HEK293T (cell line): ENCODE data around the gene CEACAM19.

Source experiments
- CTCF ChIA-PET: fragments of 350-600 bp; formaldehyde crosslinking; extraction: SDS; loops from one replicate; lab custom pipeline; 2021; ENCODE audit warnings: antibody characterized with exemption, inconsistent platforms; lab: Yijun Ruan, JAX
- POLR2A ChIA-PET: fragments of 350-600 bp; formaldehyde crosslinking; extraction: SDS; loops from one replicate; lab custom pipeline; 2020; ENCODE audit warnings: antibody characterized with exemption, inconsistent platforms; lab: Yijun Ruan, JAX
- DNase-seq: peaks from one replicate; pipeline ENCODE4 v3.0.0; 2012; ENCODE audit warnings: mixed read lengths; ENCODE audit errors: extremely low spot score
- ARNT ChIP-seq: fragments of 450-650 bp; IDR thresholded peaks from 2 replicates; pipeline ENCODE4 v1.6.1; 2017; ENCODE audit warnings: mild to moderate bottlenecking
- BHLHE40 ChIP-seq: fragments of 450-650 bp; IDR thresholded peaks from 2 replicates; pipeline ENCODE4 v1.6.1; 2016; ENCODE audit warnings: mild to moderate bottlenecking, moderate library complexity, borderline replicate concordance
- CTBP1 ChIP-seq: fragments of 450-650 bp; IDR thresholded peaks from 2 replicates; pipeline ENCODE4 v1.6.1; 2016; ENCODE audit warnings: borderline replicate concordance
- ELF4 ChIP-seq: fragments of 450-650 bp; IDR thresholded peaks from 2 replicates; pipeline ENCODE4 v1.6.1; 2017; ENCODE audit warnings: antibody characterized with exemption
- FOXA1 ChIP-seq: fragments of 450-650 bp; IDR thresholded peaks from 2 replicates; pipeline ENCODE4 v1.6.1; 2016; ENCODE audit warnings: mild to moderate bottlenecking
- FOXK2 ChIP-seq: fragments of 450-650 bp; IDR thresholded peaks from 2 replicates; pipeline ENCODE4 v1.6.1; 2016; ENCODE audit warnings: mild to moderate bottlenecking
- FOXM1 ChIP-seq: fragments of 450-650 bp; IDR thresholded peaks from 2 replicates; pipeline ENCODE4 v1.6.1; 2017; ENCODE audit warnings: mild to moderate bottlenecking, borderline replicate concordance
- HDGF ChIP-seq: fragments of 450-650 bp; IDR thresholded peaks from 2 replicates; pipeline ENCODE4 v1.6.1; 2017; ENCODE audit warnings: antibody characterized with exemption, borderline replicate concordance
- L3MBTL2 ChIP-seq: fragments of 450-650 bp; conservative IDR thresholded peaks from 2 replicates; pipeline ENCODE4 v1.6.1; 2016; ENCODE audit warnings: mild to moderate bottlenecking
- LEF1 ChIP-seq: fragments of 450-650 bp; IDR thresholded peaks from 2 replicates; pipeline ENCODE4 v1.6.1; 2017; ENCODE audit warnings: mild to moderate bottlenecking, borderline replicate concordance
- NFRKB ChIP-seq: fragments of 450-650 bp; IDR thresholded peaks from 2 replicates; pipeline ENCODE4 v1.6.1; 2016; ENCODE audit warnings: mild to moderate bottlenecking, moderate library complexity
- SP1 ChIP-seq: fragments of 450-650 bp; IDR thresholded peaks from 2 replicates; pipeline ENCODE4 v1.6.1; 2017
- SUZ12 ChIP-seq: fragments of 450-650 bp; IDR thresholded peaks from 2 replicates; pipeline ENCODE4 v1.6.1; 2016; ENCODE audit warnings: mild to moderate bottlenecking
- TARDBP ChIP-seq: fragments of 450-650 bp; IDR thresholded peaks from 2 replicates; pipeline ENCODE4 v1.6.1; 2016
- ZNF384 ChIP-seq: fragments of 450-650 bp; IDR thresholded peaks from 2 replicates; pipeline ENCODE4 v1.6.1; 2016
- TF ChIP-seq, protein P1 (sequence below): fragments of 450-650 bp; IDR thresholded peaks from 2 replicates; pipeline ENCODE4 v1.6.1; 2016

The CEACAM19 gene

DNA sequence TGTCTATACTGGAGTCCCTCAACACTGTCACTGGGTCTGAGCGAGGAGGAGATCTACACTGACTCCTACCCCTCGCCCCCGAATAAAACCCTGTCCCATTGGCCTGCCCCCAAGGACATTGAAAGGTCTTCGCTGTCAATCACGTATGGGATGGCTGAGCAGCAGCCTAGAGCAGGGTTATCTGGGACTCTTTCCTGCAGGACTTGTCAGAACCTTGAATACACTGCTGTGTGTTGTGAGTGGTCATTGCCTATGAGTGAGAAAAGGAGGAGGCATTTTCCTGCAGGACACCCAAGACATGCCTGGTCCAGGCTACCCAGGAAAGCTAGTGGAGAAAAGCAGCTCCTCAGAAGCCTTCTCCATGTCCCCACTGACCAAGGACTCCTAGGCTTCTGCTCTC, 17.9 kb upstream of the CEACAM19 start:
- DNase-seq = no peak
- CTCF ChIA-PET = interaction anchor here (1.0 to 1.4 kb wide), 2 partner anchors 76 to 83 kb away, joined by 3 to 4 read pairs; no protein-coding TSS in a partner anchor
- TF ChIP-seq L3MBTL2 (no peak), ELF4 (no peak), SUZ12 (no peak), NFRKB (no peak), LEF1 (no peak), ARNT (no peak)
- TF ChIP-seq, protein P1, sequence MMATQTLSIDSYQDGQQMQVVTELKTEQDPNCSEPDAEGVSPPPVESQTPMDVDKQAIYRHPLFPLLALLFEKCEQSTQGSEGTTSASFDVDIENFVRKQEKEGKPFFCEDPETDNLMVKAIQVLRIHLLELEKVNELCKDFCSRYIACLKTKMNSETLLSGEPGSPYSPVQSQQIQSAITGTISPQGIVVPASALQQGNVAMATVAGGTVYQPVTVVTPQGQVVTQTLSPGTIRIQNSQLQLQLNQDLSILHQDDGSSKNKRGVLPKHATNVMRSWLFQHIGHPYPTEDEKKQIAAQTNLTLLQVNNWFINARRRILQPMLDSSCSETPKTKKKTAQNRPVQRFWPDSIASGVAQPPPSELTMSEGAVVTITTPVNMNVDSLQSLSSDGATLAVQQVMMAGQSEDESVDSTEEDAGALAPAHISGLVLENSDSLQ = 0 out of 2 replicates have a peak, but pooled peaks have one; percentile 7
- POLR2A ChIA-PET = interaction anchor here (1.9 kb wide), 1 partner anchor 10 kb away, joined by 10 read pairs; the partner anchor contains the start of gene PVR

- CTCF ChIA-PET = interaction anchor here (0.6 kb wide), 2 partner anchors 135 to 503 kb away, joined by 3 to 4 read pairs; no protein-coding TSS in a partner anchor
Observed at GRCh38 chr19:44653977-44654774, 17.1 kb upstream of the CEACAM19 start.

DNA sequence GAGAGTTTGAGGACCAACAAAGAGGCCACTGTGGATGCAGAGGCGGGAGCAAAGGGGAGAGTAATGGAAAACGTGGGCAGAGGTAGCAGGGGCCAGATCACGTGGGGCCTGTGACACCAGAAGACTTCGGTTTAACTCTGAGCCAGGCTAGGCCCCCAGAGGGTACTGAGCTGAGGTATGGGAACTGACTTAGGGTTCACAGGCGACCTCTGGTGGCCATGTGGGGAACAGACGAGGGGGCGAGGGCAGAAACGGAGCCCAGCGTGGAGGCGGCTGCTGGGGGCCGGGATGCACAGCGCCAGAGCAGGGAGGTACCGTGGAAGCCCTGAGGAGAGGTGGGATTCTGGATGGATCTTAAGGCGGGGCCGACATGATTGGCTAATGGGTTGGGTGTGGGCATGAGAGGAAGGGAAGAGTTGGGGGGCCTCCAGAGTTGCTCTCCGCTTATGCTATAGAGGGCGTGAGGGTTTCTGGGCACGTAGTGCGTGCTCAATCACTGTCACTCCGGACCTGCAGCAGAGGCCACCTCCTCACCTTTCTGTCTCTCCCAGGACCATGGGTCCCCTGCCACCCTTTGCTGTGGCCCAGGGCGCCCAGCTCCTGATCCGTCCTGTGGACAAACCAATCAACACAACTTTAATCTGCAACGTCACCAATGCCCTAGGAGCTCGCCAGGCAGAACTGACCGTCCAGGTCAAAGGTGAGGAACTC, 13.9 kb upstream of the CEACAM19 start:
- CTCF ChIA-PET = interaction anchor here (0.6 to 2.5 kb wide), 2 partner anchors 86 to 192 kb away, joined by 3 to 12 read pairs; no protein-coding TSS in a partner anchor
- TF ChIP-seq FOXA1 = no peak
- no peak for TF ChIP-seq SP1
- TF ChIP-seq HDGF = no peak
- TF ChIP-seq CTBP1 = no peak
- peak; percentile 70 for DNase-seq
- POLR2A ChIA-PET = interaction anchor here (0.8 to 1.1 kb wide), 4 partner anchors 13 to 86 kb away, joined by 3 to 5 read pairs (median 4); partner anchors contain the start of gene PVR

More at GRCh38 chr19:44653977-44654774, 17.1 kb upstream of the CEACAM19 start:
- POLR2A ChIA-PET = interaction anchor here (1.9 kb wide), 1 partner anchor 10 kb away, joined by 10 read pairs; the partner anchor contains the start of gene PVR
- peak; percentile 34 for DNase-seq
- TF ChIP-seq ELF4 = no peak
- no peak for TF ChIP-seq SUZ12
- no peak for TF ChIP-seq FOXK2
- TF ChIP-seq, protein P1 = no peak
- TF ChIP-seq HDGF = no peak
- no peak for TF ChIP-seq NFRKB
- no peak for TF ChIP-seq SP1
- no peak for TF ChIP-seq TARDBP
- TF ChIP-seq BHLHE40 = no peak
- TF ChIP-seq LEF1 = no peak
- TF ChIP-seq CTBP1 = no peak
- TF ChIP-seq ARNT = no peak
- TF ChIP-seq ZNF384 = no peak
- TF ChIP-seq FOXA1 = no peak
- no peak for TF ChIP-seq FOXM1
- no peak for TF ChIP-seq L3MBTL2

GRCh38 chr19:44658069-44658733, 13.1 kb upstream of the CEACAM19 start:
- DNase-seq = no peak
- TF ChIP-seq HDGF (no peak), CTBP1 (no peak), LEF1 (no peak), SUZ12 (no peak), SP1 (no peak), FOXM1 (no peak), NFRKB (no peak), ZNF384 (no peak), ARNT (no peak), ELF4 (no peak), L3MBTL2 (no peak)
- TF ChIP-seq, protein P1 = no peak
- ChIA-PET CTCF (interaction anchor here (0.5 to 2.5 kb wide), 2 partner anchors 33 to 87 kb away, joined by 4 to 12 read pairs; no protein-coding TSS in a partner anchor), POLR2A (interaction anchor here (1.1 kb wide), 1 partner anchor 75 kb away, joined by 3 read pairs; no protein-coding TSS in a partner anchor)

- ChIA-PET CTCF (no interaction called here), POLR2A (no interaction called here)
- no peak for DNase-seq
- TF ChIP-seq NFRKB (no peak), BHLHE40 (no peak), FOXK2 (no peak), SP1 (no peak), SUZ12 (no peak), ARNT (no peak), FOXA1 (no peak), L3MBTL2 (no peak)
- TF ChIP-seq, protein P1 = no peak
Observed at GRCh38 chr19:44660081-44660480, 11.2 kb upstream of the CEACAM19 start.
